ENCODE results near the gene USP53. TPM values are rescaled to one million over a fixed set of nuclear protein-coding genes. Genes with fewer than 3 reads are reported as not detected.
A peak's percentile ranks its signal among the peaks of the same experiment; 100 is the strongest.

Gene USP53
- total and polyA plus RNA-seq, 7 donors, result 6.0 to 89.5 (median 53.5) TPM

GRCh38 chr4:119238068-119238722 is 25.7 kb downstream of the USP53 start:
- H3K36me3 ChIP-seq (ENCODE audit: insufficient read depth in 1 of 2, low read depth in 1 of 2), result peaks cover 4 to 63% of the 10 kb centered on the region in 2 donors

GRCh38 chr4:119240128-119240527 is 27.6 kb downstream of the USP53 start:
- ATAC-seq (no peak), DNase-seq (no peak)
- intact Hi-C loops (cut with DNase I), result no loop called here
- peak overlapping the region; percentile 51 for H3K27ac ChIP-seq
- no peak for TF ChIP-seq CTCF (IDR thresholded peaks at IDR 0.05)
- peaks cover 42% of the 10 kb centered on the region for H3K4me1 ChIP-seq
- H3K9me3 ChIP-seq, result no peaks in the 10 kb centered on the region
- no peaks in the 10 kb centered on the region for H3K27me3 ChIP-seq (ENCODE audit: insufficient read depth in 3 of 3, low read length in 2 of 3)
- peaks cover 4 to 58% of the 10 kb centered on the region in 2 donors for H3K36me3 ChIP-seq (ENCODE audit: insufficient read depth in 1 of 2, low read depth in 1 of 2)
- H3K4me3 ChIP-seq, result no peak overlapping the region
- 97 to 100% (median 97%) methylated on average over 1 of the region's 1 CpG for WGBS, 3 donors

More at GRCh38 chr4:119238068-119238722, 25.7 kb downstream of the USP53 start:
- ATAC-seq (peak in 1 of 4 donors; percentile 21), DNase-seq (no peak)
- TF ChIP-seq CTCF (IDR thresholded peaks at IDR 0.05), result no peak
- intact Hi-C loops (cut with DNase I), result loop anchor here in 1 of 2 donors (5.0 kb wide), 1 partner anchor 44 kb away; no protein-coding TSS in a partner anchor
- Histone ChIP-seq H3K27me3 (ENCODE audit: insufficient read depth in 3 of 3, low read length in 2 of 3) (no peaks in the 10 kb centered on the region), H3K27ac (peak overlapping the region; percentile 8), H3K4me1 (peaks cover 32% of the 10 kb centered on the region), H3K9me3 (no peaks in the 10 kb centered on the region), H3K4me3 (no peak overlapping the region)
- 79 to 91% (median 80%) methylated on average over 4 of the region's 4 CpGs for WGBS, 3 donors

- peak in 3 of 4 donors; percentile 64 to 69 (median 68) for ATAC-seq
- Histone ChIP-seq H3K27me3 (ENCODE audit: insufficient read depth in 3 of 3, low read length in 2 of 3) (no peaks in the 10 kb centered on the region), H3K27ac (peak overlapping the region; percentile 51), H3K9me3 (no peaks in the 10 kb centered on the region), H3K4me3 (no peak overlapping the region), H3K4me1 (peaks cover 45% of the 10 kb centered on the region), H3K36me3 (ENCODE audit: insufficient read depth in 1 of 2, low read depth in 1 of 2) (peaks cover 4 to 58% of the 10 kb centered on the region in 2 donors)
- TF ChIP-seq CTCF (IDR thresholded peaks at IDR 0.05), result no peak
- WGBS, 3 donors, result 33 to 63% (median 39%) methylated on average over 2 of the region's 2 CpGs
- no peak for DNase-seq
- intact Hi-C loops (cut with DNase I), result no loop called here
Observed at GRCh38 chr4:119240568-119240967, 28.1 kb downstream of the USP53 start.

- Histone ChIP-seq H3K4me1 (peaks cover 48% of the 10 kb centered on the region), H3K27ac (no peak overlapping the region)
- 95 to 100% (median 98%) methylated on average over 1 of the region's 1 CpG for WGBS, 3 donors
Observed at GRCh38 chr4:119242417-119242816, 29.9 kb downstream of the USP53 start.

More at GRCh38 chr4:119242417-119242816, 29.9 kb downstream of the USP53 start:
- H3K27me3 ChIP-seq (ENCODE audit: insufficient read depth in 3 of 3, low read length in 2 of 3), result no peaks in the 10 kb centered on the region
- no peak for DNase-seq
- no peaks in the 10 kb centered on the region for H3K9me3 ChIP-seq
- no peak for TF ChIP-seq CTCF (IDR thresholded peaks at IDR 0.05)
- H3K4me3 ChIP-seq, result no peak overlapping the region
- intact Hi-C loops (cut with DNase I), result no loop called here
- H3K36me3 ChIP-seq (ENCODE audit: insufficient read depth in 1 of 2, low read depth in 1 of 2), result peaks cover 0 to 59% of the 10 kb centered on the region in 2 donors
- ATAC-seq, result no peak
